Measurements from ENCODE around the gene MID1. TPM values are rescaled to one million over a fixed set of nuclear protein-coding genes. Genes with fewer than 3 reads are reported as not detected.

Gene MID1
- total RNA-seq, 4 donors from 2014 or later: 5.0 to 8.0 (median 6.4) TPM

DNA sequence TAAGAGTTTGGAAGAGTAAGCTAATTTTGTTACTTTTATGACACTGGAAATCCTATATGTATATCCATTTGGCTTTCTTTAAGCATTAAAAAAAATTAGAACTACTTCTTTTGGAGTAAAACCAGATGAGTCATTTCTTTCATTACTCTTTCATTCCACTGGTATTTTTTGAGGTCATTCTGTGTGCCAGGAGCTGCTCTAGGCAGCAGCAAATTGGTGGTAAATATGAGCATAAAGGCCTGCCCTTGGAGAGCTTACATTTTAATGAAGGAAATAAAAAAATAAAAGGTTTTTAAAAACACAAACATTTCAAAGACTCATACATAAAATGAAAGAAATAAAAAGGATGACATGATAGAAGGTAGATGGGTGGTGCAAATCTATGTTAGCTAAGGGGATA lies 37.4 kb downstream of the MID1 start:
- Histone ChIP-seq H3K27me3 (no peaks in the 10 kb centered on the region), H3K4me1 (peaks cover 7% of the 10 kb centered on the region), H3K36me3 (no peaks in the 10 kb centered on the region), H3K27ac (no peak overlapping the region), H3K9me3 (no peaks in the 10 kb centered on the region), H3K4me3 (no peak overlapping the region)
- no peak for TF ChIP-seq POLR2AphosphoS5 (IDR thresholded peaks at IDR 0.05)
- no peak for TF ChIP-seq POLR2A (IDR thresholded peaks at IDR 0.05)
- TF ChIP-seq EP300 (IDR thresholded peaks at IDR 0.05): no peak
- TF ChIP-seq, protein P1, sequence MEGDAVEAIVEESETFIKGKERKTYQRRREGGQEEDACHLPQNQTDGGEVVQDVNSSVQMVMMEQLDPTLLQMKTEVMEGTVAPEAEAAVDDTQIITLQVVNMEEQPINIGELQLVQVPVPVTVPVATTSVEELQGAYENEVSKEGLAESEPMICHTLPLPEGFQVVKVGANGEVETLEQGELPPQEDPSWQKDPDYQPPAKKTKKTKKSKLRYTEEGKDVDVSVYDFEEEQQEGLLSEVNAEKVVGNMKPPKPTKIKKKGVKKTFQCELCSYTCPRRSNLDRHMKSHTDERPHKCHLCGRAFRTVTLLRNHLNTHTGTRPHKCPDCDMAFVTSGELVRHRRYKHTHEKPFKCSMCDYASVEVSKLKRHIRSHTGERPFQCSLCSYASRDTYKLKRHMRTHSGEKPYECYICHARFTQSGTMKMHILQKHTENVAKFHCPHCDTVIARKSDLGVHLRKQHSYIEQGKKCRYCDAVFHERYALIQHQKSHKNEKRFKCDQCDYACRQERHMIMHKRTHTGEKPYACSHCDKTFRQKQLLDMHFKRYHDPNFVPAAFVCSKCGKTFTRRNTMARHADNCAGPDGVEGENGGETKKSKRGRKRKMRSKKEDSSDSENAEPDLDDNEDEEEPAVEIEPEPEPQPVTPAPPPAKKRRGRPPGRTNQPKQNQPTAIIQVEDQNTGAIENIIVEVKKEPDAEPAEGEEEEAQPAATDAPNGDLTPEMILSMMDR (IDR thresholded peaks at IDR 0.05): no peak
- DNase-seq (ENCODE audit: low spot score in 2 of 2): no peak

- TF ChIP-seq POLR2AphosphoS5 (IDR thresholded peaks at IDR 0.05): no peak
- no peak for TF ChIP-seq EP300 (IDR thresholded peaks at IDR 0.05)
- TF ChIP-seq, protein P1 (IDR thresholded peaks at IDR 0.05): no peak
- no peak for TF ChIP-seq POLR2A (IDR thresholded peaks at IDR 0.05)
- 55% methylated on average over 3 of the region's 3 CpGs for WGBS
- Histone ChIP-seq H3K27me3 (no peaks in the 10 kb centered on the region), H3K27ac (no peak overlapping the region), H3K4me3 (no peak overlapping the region), H3K36me3 (no peaks in the 10 kb centered on the region), H3K4me1 (peaks cover 11% of the 10 kb centered on the region), H3K9me3 (no peaks in the 10 kb centered on the region)
- DNase-seq (ENCODE audit: low spot score in 2 of 2): no peak
Measured at GRCh38 chrX:10582215-10582733, 38.1 kb downstream of the MID1 start.

DNA sequence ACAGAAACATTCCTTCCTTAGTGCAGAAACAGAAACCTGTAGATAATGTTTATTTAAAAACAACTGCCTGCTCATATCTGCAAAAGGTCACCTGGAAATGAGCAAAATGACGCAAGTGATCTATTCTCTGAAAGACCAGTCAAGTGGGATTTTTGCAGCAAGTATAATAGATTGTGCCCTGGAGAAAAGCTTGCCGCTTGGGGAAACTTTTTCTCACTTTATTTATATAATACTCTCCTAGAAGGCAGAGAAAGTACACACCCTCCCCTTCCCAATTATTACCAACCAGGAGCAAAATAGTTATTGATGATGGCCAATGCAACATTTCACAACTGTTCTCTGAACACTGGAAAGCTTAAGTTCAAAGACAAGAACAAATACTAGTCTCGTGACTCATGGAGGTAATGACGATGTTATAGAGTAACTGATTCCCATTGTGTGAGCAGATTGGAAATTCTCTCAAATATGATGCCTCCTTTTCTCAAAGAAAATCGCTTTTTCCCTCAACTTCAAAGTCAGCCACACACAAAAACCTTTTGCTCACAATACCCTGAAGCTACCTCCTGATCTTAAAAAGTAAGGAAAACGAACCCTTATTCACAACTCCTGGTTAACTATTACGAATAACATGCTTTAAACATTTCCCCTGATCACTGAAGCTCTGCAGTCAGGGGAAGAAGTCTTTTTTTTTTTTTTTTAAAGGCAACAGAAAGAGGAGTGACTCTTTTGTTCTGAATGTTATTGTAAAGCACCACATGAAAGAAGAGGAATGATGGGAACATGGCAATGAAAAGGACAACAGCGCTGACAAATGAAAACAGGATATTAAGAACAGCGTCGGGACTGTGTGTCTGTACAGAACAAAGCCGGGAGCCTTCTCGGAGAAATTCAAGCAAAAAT lies 41.0 kb downstream of the MID1 start:
- 44% methylated on average over 12 of the region's 12 CpGs for WGBS
- Histone ChIP-seq H3K4me3 (no peak overlapping the region), H3K27ac (peak overlapping the region; percentile 48), H3K9me3 (no peaks in the 10 kb centered on the region), H3K27me3 (no peaks in the 10 kb centered on the region), H3K4me1 (peaks cover 16% of the 10 kb centered on the region), H3K36me3 (no peaks in the 10 kb centered on the region)
- no peak for TF ChIP-seq POLR2AphosphoS5 (IDR thresholded peaks at IDR 0.05)
- no peak for TF ChIP-seq POLR2A (IDR thresholded peaks at IDR 0.05)
- TF ChIP-seq, protein P1 (IDR thresholded peaks at IDR 0.05): no peak
- TF ChIP-seq EP300 (IDR thresholded peaks at IDR 0.05): no peak
- DNase-seq (ENCODE audit: low spot score in 2 of 2): no peak

- no peaks in the 10 kb centered on the region for H3K9me3 ChIP-seq
- H3K27ac ChIP-seq: no peak overlapping the region
- no peak for TF ChIP-seq POLR2AphosphoS5 (IDR thresholded peaks at IDR 0.05)
- TF ChIP-seq EP300 (IDR thresholded peaks at IDR 0.05): no peak
- no peak for TF ChIP-seq POLR2A (IDR thresholded peaks at IDR 0.05)
- TF ChIP-seq, protein P1 (IDR thresholded peaks at IDR 0.05): no peak
- H3K36me3 ChIP-seq: no peaks in the 10 kb centered on the region
- H3K4me1 ChIP-seq: peaks cover 16% of the 10 kb centered on the region
- DNase-seq (ENCODE audit: low spot score in 2 of 2): no peak
- H3K27me3 ChIP-seq: no peaks in the 10 kb centered on the region
- WGBS: 60% methylated on average over 2 of the region's 2 CpGs
- H3K4me3 ChIP-seq: no peak overlapping the region
Measured at GRCh38 chrX:10578527-10578926, 41.9 kb downstream of the MID1 start.

GRCh38 chrX:10577853-10578252 lies 42.5 kb downstream of the MID1 start:
- WGBS: 22% methylated on average over 2 of the region's 2 CpGs
- H3K9me3 ChIP-seq: no peaks in the 10 kb centered on the region
- peaks cover 16% of the 10 kb centered on the region for H3K4me1 ChIP-seq
- DNase-seq (ENCODE audit: low spot score in 2 of 2): no peak
- TF ChIP-seq EP300 (IDR thresholded peaks at IDR 0.05) (no peak), POLR2AphosphoS5 (IDR thresholded peaks at IDR 0.05) (no peak), POLR2A (IDR thresholded peaks at IDR 0.05) (no peak)
- TF ChIP-seq, protein P1 (IDR thresholded peaks at IDR 0.05): no peak
- no peaks in the 10 kb centered on the region for H3K36me3 ChIP-seq
- H3K27me3 ChIP-seq: no peaks in the 10 kb centered on the region
- H3K27ac ChIP-seq: no peak overlapping the region
- H3K4me3 ChIP-seq: no peak overlapping the region

All from suprapubic skin (tissue), 4 donors.